Adrenal gland (tissue), 5 donors: ENCODE measurements around the gene GSTO2.

Experiments used
- CTCF ChIP-seq, 6 experiments: fragments of 450-650 bp in 4 of 6; fragments of 200-600 bp in 2 of 6; sonication (generic) in 1 of 6; IDR thresholded peaks; 1 replicate in 5 of 6; 2 replicates in 1 of 6; pipeline versions ENCODE4 v1.5.1 to v1.8.0; 2016 to 2021; ENCODE audit warnings: antibody characterized with exemption in 6 of 6, mild to moderate bottlenecking in 2 of 6, moderate library complexity in 1 of 6
- POLR2A ChIP-seq, 2 donors: fragments of 450-650 bp; IDR thresholded peaks; one replicate each; pipeline ENCODE4 v1.6.1; 2017; ENCODE audit warnings: antibody characterized with exemption in 2 of 2, mild to moderate bottlenecking in 2 of 2, moderate library complexity in 1 of 2
- donor health status: DM: no; HTN: no; CAD: no.

GRCh38 chr10:104350127-104350635 is 81.2 kb downstream of the GSTO2 start:
- peak in 5 of 6 experiments; percentile 65 to 94 (median 76) for TF ChIP-seq CTCF (IDR thresholded peaks at IDR 0.05)
- no peak for TF ChIP-seq POLR2A (IDR thresholded peaks at IDR 0.05)
